ENCODE data around the gene SUN5. TPM values are rescaled to one million over a fixed set of nuclear protein-coding genes. Genes with fewer than 3 reads are reported as not detected.

The SUN5 gene
- total RNA-seq, 2 experiments from 2014 or later: not detected

- Mint-ChIP-seq H3K4me1 (no peaks in the 10 kb centered on the region), H3K9me3 (ENCODE audit: low read depth) (peaks cover 2% of the 10 kb centered on the region), H3K27ac (no peak overlapping the region), H3K36me3 (ENCODE audit: low read depth) (no peaks in the 10 kb centered on the region), H3K4me3 (no peak overlapping the region), H3K27me3 (no peaks in the 10 kb centered on the region)
- CTCF ChIA-PET: no interaction called here
- POLR2A ChIA-PET: no interaction called here
- DNase-seq (no peak), ATAC-seq (no peak)
- intact Hi-C loops (cut with DNase I, micrococcal nuclease): no loop called here
Observed at GRCh38 chr20:33034115-33034514, 29.9 kb upstream of the SUN5 start.

GRCh38 chr20:33033381-33033780 is 29.1 kb upstream of the SUN5 start:
- intact Hi-C loops (cut with DNase I, micrococcal nuclease): no loop called here
- Mint-ChIP-seq H3K27me3 (no peaks in the 10 kb centered on the region), H3K4me3 (no peak overlapping the region), H3K4me1 (no peaks in the 10 kb centered on the region), H3K9me3 (ENCODE audit: low read depth) (peaks cover 2% of the 10 kb centered on the region), H3K27ac (no peak overlapping the region), H3K36me3 (ENCODE audit: low read depth) (no peaks in the 10 kb centered on the region)
- ATAC-seq (no peak), DNase-seq (no peak)
- ChIA-PET POLR2A (no interaction called here), CTCF (no interaction called here)

GRCh38 chr20:33032555-33032954 is 28.3 kb upstream of the SUN5 start:
- Mint-ChIP-seq H3K4me1 (no peaks in the 10 kb centered on the region), H3K4me3 (no peak overlapping the region), H3K36me3 (ENCODE audit: low read depth) (no peaks in the 10 kb centered on the region), H3K27ac (no peak overlapping the region), H3K27me3 (no peaks in the 10 kb centered on the region), H3K9me3 (ENCODE audit: low read depth) (peaks cover 2% of the 10 kb centered on the region)
- CTCF ChIA-PET: no interaction called here
- POLR2A ChIA-PET: no interaction called here
- ATAC-seq (no peak), DNase-seq (no peak)
- intact Hi-C loops (cut with DNase I, micrococcal nuclease): no loop called here

GRCh38 chr20:33031531-33031930 is 27.3 kb upstream of the SUN5 start, which contains the start of gene BPIFB6:
Gene BPIFB6, plus strand, starts transcription at chr20:33031648. Its CDS starts 0 bp downstream, at chr20:33031648.
- H3K4me3 Mint-ChIP-seq: no peak within 1 kb of the TSS
- CTCF ChIA-PET: interaction anchor here (0.6 kb wide), 1 partner anchor 1504 kb away, joined by 3 read pairs; no protein-coding TSS in a partner anchor
- ATAC-seq: no peak

GRCh38 chr20:33030569-33030968 is 26.3 kb upstream of the SUN5 start:
- DNase-seq: no peak

More at GRCh38 chr20:33031531-33031930, 27.3 kb upstream of the SUN5 start, which contains the start of gene BPIFB6:
- Mint-ChIP-seq H3K27me3 (no peaks in the 10 kb centered on the region), H3K27ac (no peak within 1 kb of the TSS), H3K36me3 (ENCODE audit: low read depth) (no peaks in the 10 kb centered on the region), H3K4me1 (no peaks in the 10 kb centered on the region), H3K9me3 (ENCODE audit: low read depth) (peaks cover 2% of the 10 kb centered on the region)
- POLR2A ChIA-PET: no interaction called here
- intact Hi-C loops (cut with DNase I, micrococcal nuclease): no loop called here
- no peak for DNase-seq

GRCh38 chr20:33030076-33030475 is 25.8 kb upstream of the SUN5 start:
- intact Hi-C loops (cut with DNase I, micrococcal nuclease): no loop called here
- Mint-ChIP-seq H3K4me3 (no peak overlapping the region), H3K4me1 (no peaks in the 10 kb centered on the region), H3K27me3 (no peaks in the 10 kb centered on the region), H3K36me3 (ENCODE audit: low read depth) (no peaks in the 10 kb centered on the region), H3K9me3 (ENCODE audit: low read depth) (peaks cover 2% of the 10 kb centered on the region), H3K27ac (no peak overlapping the region)
- DNase-seq (no peak), ATAC-seq (no peak)
- ChIA-PET CTCF (interaction anchor here (0.9 kb wide), 1 partner anchor 14 kb away, joined by 3 read pairs; no protein-coding TSS in a partner anchor), POLR2A (no interaction called here)

More at GRCh38 chr20:33030569-33030968, 26.3 kb upstream of the SUN5 start:
- POLR2A ChIA-PET: no interaction called here
- Mint-ChIP-seq H3K9me3 (ENCODE audit: low read depth) (peaks cover 2% of the 10 kb centered on the region), H3K27ac (no peak overlapping the region), H3K27me3 (no peaks in the 10 kb centered on the region), H3K36me3 (ENCODE audit: low read depth) (no peaks in the 10 kb centered on the region), H3K4me1 (no peaks in the 10 kb centered on the region), H3K4me3 (no peak overlapping the region)
- CTCF ChIA-PET: no interaction called here
- ATAC-seq: no peak
- intact Hi-C loops (cut with DNase I, micrococcal nuclease): no loop called here

- DNase-seq (no peak), ATAC-seq (no peak)
- intact Hi-C loops (cut with DNase I, micrococcal nuclease): no loop called here
- Mint-ChIP-seq H3K36me3 (ENCODE audit: low read depth) (no peaks in the 10 kb centered on the region), H3K9me3 (ENCODE audit: low read depth) (peaks cover 2% of the 10 kb centered on the region), H3K27me3 (no peaks in the 10 kb centered on the region), H3K4me1 (no peaks in the 10 kb centered on the region), H3K4me3 (no peak overlapping the region), H3K27ac (no peak overlapping the region)
- ChIA-PET POLR2A (no interaction called here), CTCF (interaction anchor here (0.6 kb wide), 2 partner anchors 9 to 135 kb away, joined by 3 read pairs; no protein-coding TSS in a partner anchor)
Observed at GRCh38 chr20:33028875-33029274, 24.6 kb upstream of the SUN5 start.

GRCh38 chr20:33027769-33028751 is 23.8 kb upstream of the SUN5 start:
- Mint-ChIP-seq H3K36me3 (ENCODE audit: low read depth) (no peaks in the 10 kb centered on the region), H3K4me1 (no peaks in the 10 kb centered on the region), H3K4me3 (no peak overlapping the region), H3K27me3 (no peaks in the 10 kb centered on the region), H3K27ac (no peak overlapping the region), H3K9me3 (ENCODE audit: low read depth) (peaks cover under 1% of the 10 kb centered on the region)
- ATAC-seq (no peak), DNase-seq (no peak)
- ChIA-PET CTCF (no interaction called here), POLR2A (no interaction called here)
- intact Hi-C loops (cut with DNase I, micrococcal nuclease): no loop called here

GRCh38 chr20:33026779-33027759 is 22.8 kb upstream of the SUN5 start:
- H3K4me3 Mint-ChIP-seq: no peak overlapping the region
- no peaks in the 10 kb centered on the region for H3K36me3 Mint-ChIP-seq (ENCODE audit: low read depth)
- POLR2A ChIA-PET: no interaction called here
- no peak overlapping the region for H3K27ac Mint-ChIP-seq
- DNase-seq: no peak
- CTCF ChIA-PET: no interaction called here
- no peak for ATAC-seq
- no peaks in the 10 kb centered on the region for H3K9me3 Mint-ChIP-seq (ENCODE audit: low read depth)
- intact Hi-C loops (cut with DNase I, micrococcal nuclease): no loop called here
- no peaks in the 10 kb centered on the region for H3K4me1 Mint-ChIP-seq
- no peaks in the 10 kb centered on the region for H3K27me3 Mint-ChIP-seq

GRCh38 chr20:33026072-33026778 is 22.0 kb upstream of the SUN5 start:
- Mint-ChIP-seq H3K9me3 (ENCODE audit: low read depth) (no peaks in the 10 kb centered on the region), H3K27me3 (no peaks in the 10 kb centered on the region), H3K4me1 (no peaks in the 10 kb centered on the region), H3K27ac (no peak overlapping the region), H3K36me3 (ENCODE audit: low read depth) (no peaks in the 10 kb centered on the region), H3K4me3 (no peak overlapping the region)
- DNase-seq (no peak), ATAC-seq (no peak)
- intact Hi-C loops (cut with DNase I, micrococcal nuclease): no loop called here
- POLR2A ChIA-PET: no interaction called here
- CTCF ChIA-PET: no interaction called here

- POLR2A ChIA-PET: no interaction called here
- CTCF ChIA-PET: no interaction called here
- H3K27me3 Mint-ChIP-seq: no peaks in the 10 kb centered on the region
- intact Hi-C loops (cut with DNase I, micrococcal nuclease): no loop called here
- no peak for DNase-seq
- no peaks in the 10 kb centered on the region for H3K9me3 Mint-ChIP-seq (ENCODE audit: low read depth)
- H3K4me3 Mint-ChIP-seq: no peak overlapping the region
- H3K4me1 Mint-ChIP-seq: no peaks in the 10 kb centered on the region
- H3K27ac Mint-ChIP-seq: no peak overlapping the region
- no peaks in the 10 kb centered on the region for H3K36me3 Mint-ChIP-seq (ENCODE audit: low read depth)
- ATAC-seq: no peak
Observed at GRCh38 chr20:33025318-33025876, 21.2 kb upstream of the SUN5 start.
